NCI-H226 (cell line): ENCODE measurements around the gene SERTAD3.
A peak's percentile ranks its signal among the peaks of the same experiment; 100 is the strongest.
"Not testable (repeated sequence)": the region's sequence is repeated elsewhere in the genome, so short reads cannot be mapped to it uniquely, and the experiment has no call there.

Experiments
- DNase-seq: peaks from one replicate; pipeline ENCODE4 v3.0.0-alpha.2; 2015

Gene SERTAD3

DNA sequence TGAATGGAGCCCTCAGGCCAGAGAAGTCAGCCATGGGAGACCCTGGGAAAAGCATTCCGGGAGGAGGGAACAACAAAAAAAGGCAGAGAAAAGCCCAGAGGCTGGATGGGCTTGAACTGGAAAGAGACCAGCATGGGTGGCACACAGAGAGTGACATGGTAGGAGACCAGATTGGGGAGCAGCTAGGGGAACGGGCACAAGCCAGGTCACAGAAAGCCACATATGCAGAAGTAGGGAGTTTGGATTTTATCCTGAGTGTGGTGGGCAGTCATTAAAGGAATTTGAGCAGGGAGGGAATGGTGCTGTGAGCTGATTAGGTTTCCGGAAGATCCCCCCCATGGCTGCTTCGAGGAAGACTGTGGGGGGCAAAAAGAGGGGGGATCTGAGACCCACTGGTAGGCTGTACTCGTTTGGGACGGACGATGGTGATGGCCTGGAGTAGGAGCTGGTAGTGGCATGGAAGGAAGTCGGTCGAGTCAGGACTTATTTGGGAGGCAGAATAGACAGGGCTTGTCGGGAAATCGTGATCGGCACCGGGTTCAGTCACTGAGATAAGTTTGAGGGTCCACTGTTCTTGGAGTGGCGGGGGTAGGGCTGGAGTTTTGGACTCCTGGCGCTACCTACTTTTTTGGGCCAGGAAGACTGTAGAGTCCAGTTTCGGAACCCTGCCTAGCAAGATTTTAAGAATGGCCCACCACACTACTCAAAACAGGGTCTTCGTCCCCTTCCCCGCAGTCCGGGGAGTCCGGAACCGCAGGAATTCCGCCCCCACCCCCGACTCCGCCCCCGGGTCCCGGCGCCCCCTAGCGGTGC lies 19.3 kb downstream of the SERTAD3 start:
- DNase-seq: no peak

DNA sequence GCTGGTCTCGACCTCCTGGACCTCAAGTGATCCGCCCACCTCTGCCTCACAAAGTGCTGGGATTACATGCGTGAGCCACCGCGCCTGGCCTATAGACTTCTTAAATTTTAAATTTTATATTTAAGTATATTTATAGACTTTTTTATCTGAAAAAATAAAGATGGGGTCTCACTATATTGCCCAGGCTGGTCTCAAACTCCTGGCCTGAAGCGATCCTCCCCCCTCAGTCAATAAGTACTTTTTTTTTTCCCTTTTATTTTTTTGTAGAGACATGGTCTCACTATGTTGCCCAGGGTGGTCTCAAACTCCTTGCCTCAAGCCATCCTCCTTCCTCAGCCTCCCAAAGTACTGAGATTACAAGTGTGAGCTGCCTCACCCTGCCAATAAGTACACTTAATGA lies 20.2 kb downstream of the SERTAD3 start:
- no peak for DNase-seq

DNA sequence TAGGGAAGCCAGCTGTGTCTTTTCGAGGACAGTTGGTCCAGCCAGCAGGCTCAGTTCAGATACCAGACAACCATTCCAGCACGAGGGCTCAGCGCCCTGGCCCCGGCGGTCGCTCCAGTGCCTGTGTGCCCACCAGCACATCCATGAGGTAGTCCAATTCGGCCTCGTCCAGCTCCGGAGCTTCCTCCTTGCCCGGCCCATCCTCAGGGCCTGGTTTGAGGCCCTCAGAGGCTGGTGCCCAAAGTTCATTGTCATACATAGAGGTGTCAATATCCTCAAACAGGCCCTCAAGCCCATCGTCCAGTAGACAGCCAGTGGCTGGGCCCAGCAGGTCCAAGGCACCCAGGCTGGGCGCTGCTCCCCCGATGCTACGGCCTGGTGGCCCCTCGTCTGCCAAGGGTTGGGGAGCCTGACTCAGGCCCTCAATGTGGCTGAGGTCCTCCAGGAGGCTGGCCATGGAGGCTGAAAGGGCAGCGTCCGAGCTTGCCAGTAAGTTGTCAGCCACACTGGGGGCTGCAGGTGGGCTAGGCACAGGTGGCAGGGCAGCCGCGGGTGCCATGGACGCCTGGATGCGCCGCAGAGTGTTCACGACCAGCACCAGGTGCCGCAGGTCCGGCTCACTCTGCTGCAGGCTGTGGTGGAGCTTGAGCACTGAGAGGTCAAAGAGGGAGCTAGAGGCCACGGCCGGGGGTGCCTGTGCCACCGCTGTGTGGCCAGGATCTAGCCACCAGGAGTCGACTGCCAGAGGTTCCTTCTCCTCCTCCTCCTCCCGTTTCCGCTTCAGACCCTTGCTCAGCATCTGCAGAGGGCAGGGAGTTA lies 21.2 kb downstream of the SERTAD3 start:
- no peak for DNase-seq

DNA sequence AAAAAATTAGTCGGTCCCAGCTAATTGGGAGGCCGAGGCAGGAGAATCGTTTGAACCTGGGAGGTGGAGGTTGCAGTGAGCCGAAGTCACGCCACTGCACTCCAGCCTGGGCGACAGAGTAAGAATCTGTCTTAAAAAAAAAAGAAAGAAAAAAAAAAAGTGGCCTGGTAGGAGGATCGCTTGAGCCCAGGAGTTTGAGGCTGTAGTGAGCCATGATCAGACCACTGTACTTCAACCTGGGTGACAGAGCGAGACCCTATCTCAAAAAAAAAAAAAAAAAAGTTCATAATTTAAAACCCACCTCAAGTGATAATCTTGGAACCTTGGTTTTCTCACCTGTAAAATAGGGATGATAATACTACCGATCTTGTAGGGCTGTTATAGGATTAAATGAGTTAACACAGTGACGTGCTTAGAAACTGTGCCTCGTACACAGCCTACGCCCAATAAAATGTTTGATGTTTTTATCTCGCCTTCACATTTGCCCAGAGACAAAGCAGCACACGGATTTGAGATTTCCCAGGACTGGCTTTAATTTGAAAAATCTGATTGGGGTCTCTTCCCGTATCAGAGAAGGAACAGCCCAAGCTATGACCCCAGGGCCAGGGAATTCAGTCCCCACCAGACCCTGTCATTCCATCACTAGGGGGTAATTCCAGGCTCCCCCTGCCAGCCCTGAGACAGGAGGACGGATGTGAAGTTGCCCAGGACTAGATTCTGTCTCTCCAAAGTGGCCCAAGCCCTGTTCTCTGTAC lies 22.0 kb downstream of the SERTAD3 start:
- no peak for DNase-seq

GRCh38 chr19:40420766-40421765 lies 23.1 kb downstream of the SERTAD3 start:
- DNase-seq: peak; percentile 91

GRCh38 chr19:40420451-40420765 lies 23.7 kb downstream of the SERTAD3 start:
- no peak for DNase-seq

DNA sequence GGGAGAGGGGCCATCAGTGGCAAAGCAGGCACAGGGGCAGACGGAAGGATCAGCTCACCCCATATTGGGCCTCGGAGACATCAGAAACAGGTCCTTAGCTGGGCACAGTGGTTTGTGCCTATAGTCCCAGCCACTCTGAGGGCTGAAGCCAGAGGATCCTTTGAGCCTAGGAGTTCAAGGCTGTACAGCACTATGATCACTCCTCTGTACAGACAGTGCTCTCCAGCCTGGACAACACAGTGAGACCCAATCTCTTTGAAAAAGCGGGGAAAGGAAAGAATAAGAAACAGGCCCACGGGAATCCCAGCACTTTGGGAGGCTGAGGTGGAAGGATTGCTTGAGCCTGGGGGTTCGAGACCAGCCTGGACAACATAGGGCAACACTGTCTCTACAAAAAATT lies 24.4 kb downstream of the SERTAD3 start:
- no peak for DNase-seq

GRCh38 chr19:40419066-40419612 lies 25.0 kb downstream of the SERTAD3 start:
- DNase-seq: no peak

DNA sequence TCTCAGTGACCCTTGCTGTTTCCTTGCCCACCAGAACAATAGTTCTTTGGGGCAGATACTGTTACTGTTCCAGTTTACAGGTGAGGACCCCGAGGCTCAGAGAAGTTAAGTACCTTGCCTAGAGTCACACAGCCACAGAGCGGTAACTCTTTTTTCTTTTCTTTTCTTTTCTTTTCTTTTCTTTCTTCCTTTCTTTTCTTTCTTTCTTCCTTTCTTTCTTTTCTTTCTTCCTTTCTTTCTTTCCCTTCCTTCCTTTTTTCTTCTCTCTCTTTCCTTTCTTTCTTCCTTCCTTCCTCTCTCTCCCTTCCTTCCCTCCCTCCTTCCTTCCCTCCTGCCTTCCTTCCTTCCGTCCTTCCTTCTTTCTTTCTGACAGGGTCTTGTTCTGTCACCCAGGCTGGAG lies 26.1 kb downstream of the SERTAD3 start:
- DNase-seq: no peak

DNA sequence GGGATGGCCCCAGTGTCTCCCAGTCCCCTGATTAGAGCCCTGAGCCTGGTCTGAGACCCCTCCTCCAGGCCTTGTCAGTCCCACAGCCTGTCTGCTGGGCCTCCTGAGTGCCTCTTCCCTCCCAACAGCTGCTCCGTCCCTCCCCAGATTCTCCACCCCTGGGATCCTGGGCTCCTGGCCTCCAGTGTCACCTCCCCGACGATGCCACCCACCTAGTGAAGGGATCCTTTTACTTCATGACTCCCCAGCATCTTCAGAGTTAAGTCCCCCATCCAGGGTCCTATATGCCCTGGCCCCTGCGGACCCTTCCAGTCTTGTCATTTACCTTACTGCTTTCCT lies 26.5 kb downstream of the SERTAD3 start:
- DNase-seq: no peak

GRCh38 chr19:40416918-40417642 lies 27.1 kb downstream of the SERTAD3 start:
- no peak for DNase-seq

- no peak for DNase-seq
Observed at GRCh38 chr19:40415768-40416167, 28.4 kb downstream of the SERTAD3 start.

DNA sequence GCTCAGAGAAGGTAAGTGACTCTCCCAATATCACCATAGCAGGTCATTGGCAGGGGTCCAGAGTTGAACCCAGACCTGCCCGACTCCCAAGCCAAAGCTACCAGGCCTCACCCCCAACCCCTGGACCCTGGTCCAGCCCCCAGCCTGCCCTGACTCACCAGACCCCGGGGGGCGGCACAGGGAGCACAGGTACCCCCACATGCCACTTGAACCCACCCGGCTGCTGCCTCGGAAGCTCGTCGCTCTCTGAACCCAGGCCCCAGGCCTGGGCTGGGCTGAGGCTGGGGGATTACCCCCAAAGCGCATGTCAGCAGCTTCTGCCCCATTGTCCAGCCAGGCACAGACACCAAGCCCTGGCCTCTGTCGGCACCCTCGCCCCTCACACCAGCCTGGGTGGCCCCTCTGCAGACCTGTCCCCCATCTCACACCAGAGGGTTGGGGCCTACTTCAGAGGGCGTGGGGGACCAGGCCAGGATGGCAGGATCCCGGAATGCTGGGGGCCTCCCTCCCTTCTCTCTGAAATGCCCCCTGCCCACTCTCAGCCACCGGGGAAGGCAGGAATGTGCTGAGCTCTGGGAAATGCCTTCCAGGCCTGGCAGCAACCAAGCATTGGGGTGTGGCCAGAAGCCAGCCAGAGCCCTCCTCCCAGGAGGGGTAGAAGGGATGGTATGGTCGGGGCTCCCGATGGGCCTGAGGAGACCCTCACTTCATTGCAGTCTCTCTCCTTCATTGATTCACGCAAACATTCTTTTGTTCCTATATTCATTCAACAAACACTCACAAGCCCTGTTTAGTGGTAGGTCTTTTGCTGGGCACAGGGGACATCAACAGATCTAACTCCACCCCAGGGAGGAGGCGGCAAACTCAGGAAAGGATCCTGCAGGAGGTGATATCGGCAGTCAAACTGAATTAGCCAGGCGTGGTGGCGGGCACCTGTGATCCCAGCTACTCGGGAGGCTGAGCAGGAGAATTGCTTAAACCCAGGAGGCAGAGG lies 29.3 kb downstream of the SERTAD3 start:
- no peak for DNase-seq

DNA sequence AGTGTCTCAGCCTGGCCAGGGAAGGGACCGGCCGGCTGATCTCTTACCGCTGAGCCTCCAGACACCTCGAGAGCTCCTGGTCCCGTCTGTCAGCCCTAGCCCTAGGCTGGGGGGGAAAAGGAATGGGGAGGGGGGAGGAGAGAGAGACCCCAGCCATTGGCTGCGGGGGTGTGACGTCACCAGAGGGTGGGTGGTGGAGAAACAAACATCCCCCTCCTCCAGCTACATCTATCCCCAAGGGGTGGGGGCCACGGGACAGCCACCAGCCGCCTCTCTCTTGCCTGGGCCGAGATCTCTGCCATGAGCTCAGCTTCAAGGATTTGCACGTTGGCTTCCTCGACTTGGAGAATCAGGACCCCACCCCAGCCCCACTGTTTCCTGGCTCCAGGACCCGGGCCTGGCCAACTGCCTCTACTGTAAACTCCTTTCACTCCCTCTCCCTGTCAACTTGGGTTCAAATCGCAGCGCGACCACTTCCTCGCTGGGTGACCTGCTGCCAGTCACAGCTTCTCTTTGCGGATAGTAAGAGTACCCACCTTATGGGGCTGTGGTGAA lies 30.8 kb downstream of the SERTAD3 start, which contains the start of gene PRX:
PRX (minus strand) TSS at position 88 of the 555 bp plus-strand sequence. CDS start 5,446 bp downstream, outside the sequence.
- no peak for DNase-seq

- DNase-seq: no peak
Observed at GRCh38 chr19:40412866-40413265, 31.3 kb downstream of the SERTAD3 start.

GRCh38 chr19:40411958-40412499 lies 32.1 kb downstream of the SERTAD3 start:
- DNase-seq: no peak

- no peak for DNase-seq
Observed at GRCh38 chr19:40411125-40411842, 32.9 kb downstream of the SERTAD3 start.

DNA sequence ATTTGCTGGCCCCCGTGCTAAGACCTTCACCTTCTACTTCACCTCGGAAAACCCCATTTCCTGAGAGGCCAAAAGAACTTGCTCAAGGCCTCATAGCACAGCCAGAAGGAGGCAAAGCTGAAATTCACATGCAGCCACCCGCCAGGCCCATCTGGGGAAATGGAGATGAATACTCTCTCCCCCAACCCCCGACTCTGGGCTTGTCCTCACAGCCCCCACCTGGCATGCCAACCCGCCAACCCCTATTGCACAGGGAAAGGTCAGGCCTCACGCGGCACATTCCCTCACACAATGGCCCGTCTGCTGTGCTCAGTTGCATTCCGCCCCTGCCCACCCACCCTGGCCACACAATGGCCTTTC lies 34.1 kb downstream of the SERTAD3 start:
- DNase-seq: no peak

GRCh38 chr19:40408598-40408925 lies 35.6 kb downstream of the SERTAD3 start:
- DNase-seq: not testable (repeated sequence)
